K562 (cell line): ENCODE results near the gene INHBE. TPM values are rescaled to one million over a fixed set of nuclear protein-coding genes. Genes with fewer than 3 reads are reported as not detected.

Experiments
- EGR1 ChIP-seq: fragments of 450-650 bp; conservative IDR thresholded peaks from 2 replicates; pipeline ENCODE4 v1.6.1; 2017; ENCODE audit warnings: mild to moderate bottlenecking
- JUN ChIP-seq, 2 experiments: sonication (generic) in 1 of 2; formaldehyde crosslinking in 1 of 2; IDR thresholded peaks; 2 replicates each; pipeline versions ENCODE4 v1.6.1 to v1.8.0; 2012 to 2022; ENCODE audit warnings: borderline replicate concordance in 2 of 2, mild to moderate bottlenecking in 2 of 2, improper control_type of control experiment in 1 of 2, low read depth in 1 of 2, low read length in 1 of 2, missing genetic modification reagents in 1 of 2
- NELFE ChIP-seq: IDR thresholded peaks from 2 replicates; pipeline ENCODE4 v1.6.1; 2011; ENCODE audit warnings: mild to moderate bottlenecking; ENCODE audit not compliant: insufficient read depth, insufficient read length
- PML ChIP-seq: IDR thresholded peaks from 2 replicates; pipeline ENCODE4 v1.6.1; 2012; ENCODE audit warnings: low read length, inconsistent platforms
- POLR2G ChIP-seq: fragments of 200-400 bp; formaldehyde crosslinking; IDR thresholded peaks from 2 replicates; pipeline ENCODE4 v1.6.1; 2017; ENCODE audit warnings: low read depth, mild to moderate bottlenecking, antibody characterized with exemption, low read length, moderate library complexity
- TAF7 ChIP-seq: fragments of 450-650 bp; IDR thresholded peaks from 2 replicates; pipeline ENCODE4 v1.6.1; 2016; ENCODE audit warnings: missing genetic modification characterization, missing compliant biosample characterization
- TGIF2 ChIP-seq: sonication (generic); formaldehyde crosslinking; IDR thresholded peaks from 2 replicates; pipeline ENCODE4 v1.8.1; 2022; ENCODE audit warnings: mild to moderate bottlenecking, missing genetic modification reagents, moderate library complexity
- TOE1 ChIP-seq, 2 experiments: fragments of 450-650 bp in 1 of 2; sonication (generic) in 1 of 2; formaldehyde crosslinking in 1 of 2; IDR thresholded peaks; 2 replicates each; pipeline versions ENCODE4 v1.7.1 to v1.8.0; 2016 to 2022; ENCODE audit warnings: borderline replicate concordance in 2 of 2, mild to moderate bottlenecking in 2 of 2, antibody characterized with exemption in 1 of 2, inconsistent platforms in 1 of 2, low read depth in 1 of 2, missing genetic modification reagents in 1 of 2, moderate library complexity in 1 of 2
- USF1 ChIP-seq: sonication (generic); formaldehyde crosslinking; IDR thresholded peaks from 2 replicates; pipeline ENCODE4 v1.9.0; 2022; ENCODE audit warnings: mild to moderate bottlenecking, missing genetic modification reagents
- ZNF609 ChIP-seq: sonication (generic); formaldehyde crosslinking; IDR thresholded peaks from 2 replicates; pipeline ENCODE4 v1.8.1; 2023; ENCODE audit warnings: missing genetic modification reagents, mild to moderate bottlenecking, borderline replicate concordance
- polyA plus RNA-seq, 8 experiments: library from polyadenylated mRNA; depleted of rRNA in 4 of 8; stranded (reverse) in 5 of 8; unstranded in 3 of 8; fragments of >200 nt; fragmentation: Nextera tagmentation in 2 of 8; fragmentation: Illumina TruSeq in 1 of 8; extraction: Ambion mirVana in 2 of 8; extraction: Trizol in 1 of 8; gene quantifications; 2 replicates each; pipeline versions ENCODE4 v1.2.1 to v1.2.3, GENCODE V29; 2011 to 2014; ENCODE audit warnings: inconsistent platforms in 1 of 8, missing spikeins in 1 of 8
- total RNA-seq, 7 experiments: library from RNA; depleted of rRNA in 6 of 7; stranded (reverse); fragments of >200 nt in 6 of 7; fragmentation: Illumina TruSeq in 2 of 7; extraction: Trizol in 2 of 7; gene quantifications; 2 replicates each; pipeline versions ENCODE4 v1.2.1 to v1.2.3, GENCODE V29; 2011 to 2021; ENCODE audit warnings: low replicate concordance in 1 of 7
- TF ChIP-seq, protein P1 (sequence below), 2 experiments: fragments of 150-350 bp in 1 of 2; IDR thresholded peaks; 2 replicates each; pipeline ENCODE4 v1.6.1; 2012 to 2016; ENCODE audit warnings: low read depth in 2 of 2, low read length in 2 of 2, mild to moderate bottlenecking in 1 of 2, moderate library complexity in 1 of 2
- TF ChIP-seq, protein P2 (sequence below): fragments of 450-650 bp; IDR thresholded peaks from 2 replicates; pipeline ENCODE4 v1.6.1; 2018; ENCODE audit warnings: mild to moderate bottlenecking, low read depth; ENCODE audit not compliant: partially characterized antibody

INHBE gene
- total and polyA plus RNA-seq, 9 of the 15 experiments (the other 6 are each of a cell fraction or from before 2014, with no cell fraction given), result 0.94 to 9.9 (median 7.3) TPM

GRCh38 chr12:57455374-57456144 lies 452 bp downstream of the INHBE start (continued):
- TF ChIP-seq, protein P1, sequence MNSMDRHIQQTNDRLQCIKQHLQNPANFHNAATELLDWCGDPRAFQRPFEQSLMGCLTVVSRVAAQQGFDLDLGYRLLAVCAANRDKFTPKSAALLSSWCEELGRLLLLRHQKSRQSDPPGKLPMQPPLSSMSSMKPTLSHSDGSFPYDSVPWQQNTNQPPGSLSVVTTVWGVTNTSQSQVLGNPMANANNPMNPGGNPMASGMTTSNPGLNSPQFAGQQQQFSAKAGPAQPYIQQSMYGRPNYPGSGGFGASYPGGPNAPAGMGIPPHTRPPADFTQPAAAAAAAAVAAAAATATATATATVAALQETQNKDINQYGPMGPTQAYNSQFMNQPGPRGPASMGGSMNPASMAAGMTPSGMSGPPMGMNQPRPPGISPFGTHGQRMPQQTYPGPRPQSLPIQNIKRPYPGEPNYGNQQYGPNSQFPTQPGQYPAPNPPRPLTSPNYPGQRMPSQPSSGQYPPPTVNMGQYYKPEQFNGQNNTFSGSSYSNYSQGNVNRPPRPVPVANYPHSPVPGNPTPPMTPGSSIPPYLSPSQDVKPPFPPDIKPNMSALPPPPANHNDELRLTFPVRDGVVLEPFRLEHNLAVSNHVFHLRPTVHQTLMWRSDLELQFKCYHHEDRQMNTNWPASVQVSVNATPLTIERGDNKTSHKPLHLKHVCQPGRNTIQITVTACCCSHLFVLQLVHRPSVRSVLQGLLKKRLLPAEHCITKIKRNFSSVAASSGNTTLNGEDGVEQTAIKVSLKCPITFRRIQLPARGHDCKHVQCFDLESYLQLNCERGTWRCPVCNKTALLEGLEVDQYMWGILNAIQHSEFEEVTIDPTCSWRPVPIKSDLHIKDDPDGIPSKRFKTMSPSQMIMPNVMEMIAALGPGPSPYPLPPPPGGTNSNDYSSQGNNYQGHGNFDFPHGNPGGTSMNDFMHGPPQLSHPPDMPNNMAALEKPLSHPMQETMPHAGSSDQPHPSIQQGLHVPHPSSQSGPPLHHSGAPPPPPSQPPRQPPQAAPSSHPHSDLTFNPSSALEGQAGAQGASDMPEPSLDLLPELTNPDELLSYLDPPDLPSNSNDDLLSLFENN (IDR thresholded peaks at IDR 0.05; ENCODE audit: low read depth in 2 of 2, low read length in 2 of 2), result no peak
- TF ChIP-seq PML (0 out of 2 replicates have a peak, but pooled peaks have one; percentile 3), USF1 (CRISPR knock-in tag) (peak; percentile 10; the same call in 1 of the 2 replicates), TGIF2 (CRISPR knock-in tag) (no peak), POLR2G (peak; percentile 87), JUN (IDR thresholded peaks at IDR 0.05; ENCODE audit: borderline replicate concordance, low read depth, low read length) (no peak), JUN (CRISPR knock-in tag; IDR thresholded peaks at IDR 0.05; ENCODE audit: borderline replicate concordance) (0 out of 2 replicates have a peak, but pooled peaks have one; percentile 15), TAF7 (tag) (peak; percentile 58; the same call in 1 of the 2 replicates), TOE1 (IDR thresholded peaks at IDR 0.05; ENCODE audit: borderline replicate concordance) (no peak), TOE1 (CRISPR knock-in tag; IDR thresholded peaks at IDR 0.05; ENCODE audit: borderline replicate concordance, low read depth) (0 out of 2 replicates have a peak, but pooled peaks have one; percentile 34), NELFE (no peak), EGR1 (no peak), ZNF609 (no peak)
- TF ChIP-seq, protein P2, sequence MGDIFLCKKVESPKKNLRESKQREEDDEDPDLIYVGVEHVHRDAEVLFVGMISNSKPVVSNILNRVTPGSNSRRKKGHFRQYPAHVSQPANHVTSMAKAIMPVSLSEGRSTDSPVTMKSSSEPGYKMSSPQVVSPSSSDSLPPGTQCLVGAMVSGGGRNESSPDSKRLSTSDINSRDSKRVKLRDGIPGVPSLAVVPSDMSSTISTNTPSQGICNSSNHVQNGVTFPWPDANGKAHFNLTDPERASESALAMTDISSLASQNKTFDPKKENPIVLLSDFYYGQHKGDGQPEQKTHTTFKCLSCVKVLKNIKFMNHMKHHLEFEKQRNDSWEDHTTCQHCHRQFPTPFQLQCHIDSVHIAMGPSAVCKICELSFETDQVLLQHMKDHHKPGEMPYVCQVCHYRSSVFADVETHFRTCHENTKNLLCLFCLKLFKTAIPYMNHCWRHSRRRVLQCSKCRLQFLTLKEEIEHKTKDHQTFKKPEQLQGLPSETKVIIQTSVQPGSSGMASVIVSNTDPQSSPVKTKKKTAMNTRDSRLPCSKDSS, result no peak
